HPDE6-E6E7 (cell line): ENCODE measurements around the gene RAB4B.
"Not testable (repeated sequence)": the region's sequence is repeated elsewhere in the genome, so short reads cannot be mapped to it uniquely, and the experiment has no call there.

Experiments used
- DNase-seq: peaks from one replicate; pipeline ENCODE4 v3.0.0; 2011; ENCODE audit warnings: missing footprints; ENCODE audit errors: extremely low spot score

The RAB4B gene, protein sequence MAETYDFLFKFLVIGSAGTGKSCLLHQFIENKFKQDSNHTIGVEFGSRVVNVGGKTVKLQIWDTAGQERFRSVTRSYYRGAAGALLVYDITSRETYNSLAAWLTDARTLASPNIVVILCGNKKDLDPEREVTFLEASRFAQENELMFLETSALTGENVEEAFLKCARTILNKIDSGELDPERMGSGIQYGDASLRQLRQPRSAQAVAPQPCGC

DNA sequence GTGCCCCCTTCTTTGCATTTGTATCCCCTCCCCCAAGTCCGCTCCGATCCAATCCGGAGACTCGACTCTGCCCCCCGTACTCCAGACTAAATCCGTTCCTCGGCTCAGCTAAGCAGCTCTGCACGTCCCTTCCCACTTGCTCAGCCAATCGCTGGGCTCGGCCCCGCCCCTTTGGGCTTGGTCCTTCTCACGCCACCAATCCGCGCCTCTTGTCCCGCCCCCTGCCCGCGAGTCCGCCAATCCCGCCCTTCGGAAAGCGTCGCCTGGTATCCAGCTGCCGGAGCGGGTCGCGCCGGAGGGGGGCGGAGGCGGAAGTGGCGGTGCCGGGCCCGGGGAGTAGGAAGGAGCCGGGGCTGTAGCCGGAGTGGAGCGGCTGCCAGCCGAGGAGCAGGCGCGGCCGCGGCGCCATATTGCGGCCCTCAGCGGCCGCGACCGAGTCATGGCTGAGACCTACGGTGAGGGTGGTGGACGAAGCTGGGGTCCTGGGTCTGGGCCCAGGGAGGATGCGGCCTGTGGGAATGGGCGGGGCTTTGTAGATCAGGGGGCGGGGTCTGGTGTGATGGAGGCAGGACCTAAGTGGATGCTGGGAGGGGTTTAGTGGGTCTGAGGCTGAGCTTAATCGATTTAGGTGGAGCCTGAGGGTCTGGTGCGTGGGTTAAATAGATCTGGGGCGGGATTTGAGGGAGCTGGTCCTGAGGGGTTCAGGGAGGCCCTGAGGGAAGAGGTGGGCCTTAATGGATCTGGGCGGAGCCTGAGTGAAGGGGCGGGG lies at the start of gene RAB4B:
Gene RAB4B, plus strand, starts transcription at position 311 of the 769 bp plus-strand sequence. Its CDS starts 129 bp downstream, at position 440.
- peak; percentile 96 for DNase-seq

DNA sequence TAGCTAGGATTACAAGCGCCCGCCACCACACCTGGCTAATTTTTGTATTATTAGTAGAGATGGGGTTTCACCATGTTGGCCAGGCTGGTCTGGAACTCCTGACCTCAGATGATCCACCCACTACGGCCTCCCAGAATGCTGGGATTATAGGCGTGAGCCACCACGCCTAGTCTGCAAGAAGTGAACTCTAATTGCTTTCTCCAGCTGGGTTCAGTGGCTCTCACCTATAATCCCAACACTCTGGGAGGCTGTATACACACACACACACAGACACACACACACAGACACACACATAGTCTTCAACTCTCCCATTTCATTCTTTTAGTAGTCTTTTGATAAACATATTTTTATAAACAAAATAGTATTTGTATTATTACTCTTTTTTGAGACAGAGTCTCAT lies 48.0 kb upstream of the RAB4B start:
- not testable (repeated sequence) for DNase-seq

GRCh38 chr19:40732304-40732703 lies 45.7 kb upstream of the RAB4B start:
- DNase-seq = not testable (repeated sequence)

DNA sequence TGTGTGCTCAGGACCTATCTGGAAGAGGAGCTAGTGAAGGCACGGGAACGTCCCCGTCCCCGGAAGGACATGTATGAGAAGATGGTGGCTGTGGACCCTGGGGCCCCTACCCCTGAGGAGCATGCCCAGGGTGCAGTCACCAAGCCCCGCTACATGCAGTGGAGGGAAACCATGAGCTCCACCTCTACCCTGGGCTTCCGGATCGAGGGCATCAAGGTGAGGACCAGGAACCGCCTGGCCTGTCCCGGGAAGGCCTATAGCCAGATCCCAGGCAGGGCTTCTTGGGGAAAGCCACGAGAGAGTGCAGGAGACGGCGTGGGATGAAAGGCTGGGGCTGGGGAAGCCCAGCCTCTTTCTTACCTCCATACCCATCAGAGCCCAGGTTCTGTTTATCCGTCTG lies 44.9 kb upstream of the RAB4B start:
- no peak for DNase-seq

- DNase-seq = no peak
Measured at GRCh38 chr19:40735013-40735771, 42.9 kb upstream of the RAB4B start.

DNA sequence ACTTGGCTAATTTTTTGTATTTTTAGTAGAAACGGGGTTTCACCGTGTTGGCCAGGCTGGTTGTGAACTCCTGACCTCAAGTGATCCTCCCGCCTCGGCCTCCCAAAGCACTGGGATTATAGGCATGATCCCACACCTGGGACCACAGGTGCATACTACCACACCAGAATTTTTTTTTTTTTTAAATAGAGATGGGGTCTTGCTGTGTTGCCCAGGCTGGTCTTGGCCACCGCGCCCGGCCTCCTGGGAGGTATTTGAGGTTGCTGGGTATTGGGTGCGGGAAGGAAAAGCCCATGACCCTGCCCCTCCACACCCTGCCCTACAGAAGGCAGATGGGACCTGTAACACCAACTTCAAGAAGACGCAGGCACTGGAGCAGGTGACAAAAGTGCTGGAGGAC lies 41.4 kb upstream of the RAB4B start:
- no peak for DNase-seq

DNA sequence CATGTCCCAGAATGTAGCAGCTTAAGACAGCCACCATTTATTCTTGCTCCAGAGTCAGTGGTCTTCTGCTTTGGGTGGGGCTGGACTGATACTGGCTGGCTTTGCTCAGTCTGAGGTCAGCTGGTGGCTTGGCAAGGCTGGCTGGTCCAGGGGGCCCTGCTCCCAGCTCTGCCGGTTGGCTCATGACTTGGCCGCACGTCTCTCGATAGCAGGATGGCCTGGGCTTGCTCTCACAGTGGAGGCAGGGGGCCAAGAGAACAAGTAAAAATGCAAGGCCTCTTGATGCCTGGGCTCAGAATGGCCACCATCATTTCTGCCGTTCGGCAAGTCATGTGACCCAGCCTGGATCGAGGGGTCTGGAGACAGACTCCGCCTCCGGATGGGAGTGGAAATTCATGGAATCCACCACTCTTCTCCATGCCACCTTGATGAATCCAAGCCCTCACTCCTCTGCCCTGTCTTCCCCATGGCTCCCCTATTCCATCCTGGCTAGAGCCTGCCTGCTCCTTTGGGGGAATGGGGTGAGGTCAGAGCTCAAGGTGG lies 40.9 kb upstream of the RAB4B start:
- no peak for DNase-seq

GRCh38 chr19:40739030-40739839 lies 38.8 kb upstream of the RAB4B start:
- DNase-seq = no peak

DNA sequence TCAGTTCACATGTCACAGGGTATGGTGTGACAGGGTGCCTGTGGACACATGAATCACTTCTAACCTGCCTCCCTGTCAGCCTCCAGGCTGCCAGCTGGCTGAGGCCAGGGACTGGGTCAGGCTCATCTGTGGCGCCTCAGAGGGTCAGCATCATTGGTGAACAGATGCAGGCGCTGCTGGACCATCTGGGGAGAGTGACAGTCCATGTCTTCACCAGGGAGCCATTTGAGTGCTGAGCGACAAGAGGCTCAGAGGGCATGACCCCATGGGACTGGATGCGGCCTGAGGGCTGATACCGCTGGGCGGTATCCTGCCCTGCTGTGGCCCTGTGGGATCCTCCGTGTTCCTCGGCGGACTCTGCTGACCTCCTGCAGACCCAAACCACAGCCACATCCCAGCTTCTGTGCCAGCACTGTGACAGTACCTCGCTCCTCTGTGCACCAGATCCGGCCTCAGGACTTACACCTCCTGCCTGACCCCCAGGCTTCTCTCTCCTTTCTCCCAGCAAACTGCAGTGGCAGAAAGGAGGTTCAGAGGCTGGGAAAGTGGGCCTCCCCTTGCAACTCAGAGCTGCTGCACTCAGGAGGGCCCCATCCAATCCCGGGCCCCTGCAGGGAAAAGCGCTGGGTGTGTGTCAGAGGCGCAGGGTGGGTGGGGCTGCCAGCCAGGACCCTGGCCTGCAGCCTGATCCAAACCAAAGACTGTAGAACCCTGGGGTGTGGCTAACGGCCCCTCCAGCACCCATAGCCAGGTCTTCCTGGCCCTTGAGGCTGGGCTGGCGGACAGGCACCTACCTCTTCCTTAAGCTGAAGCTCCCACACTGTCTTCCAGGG lies 38.0 kb upstream of the RAB4B start:
- no peak for DNase-seq

DNA sequence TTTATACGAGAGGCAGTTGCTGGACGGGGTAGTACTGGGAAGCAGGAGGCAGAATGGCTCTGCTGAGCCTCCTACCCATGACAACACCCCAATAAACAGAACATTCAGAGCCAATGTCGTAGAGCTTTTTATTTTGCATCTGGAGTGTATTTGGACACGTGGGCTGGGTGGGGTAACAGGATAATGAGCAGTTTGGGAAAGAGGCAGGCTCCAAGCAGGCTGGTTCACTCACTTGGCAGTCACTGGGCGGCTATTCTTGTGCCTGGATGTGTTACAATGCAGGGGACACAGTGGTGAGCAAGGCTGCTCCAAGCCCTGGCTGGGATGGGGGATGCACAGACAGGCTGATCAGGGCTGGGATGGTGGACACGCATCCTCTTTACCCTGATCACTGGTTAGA lies 37.3 kb upstream of the RAB4B start:
- DNase-seq = no peak

- no peak for DNase-seq
Measured at GRCh38 chr19:40741527-40742390, 36.3 kb upstream of the RAB4B start.

DNA sequence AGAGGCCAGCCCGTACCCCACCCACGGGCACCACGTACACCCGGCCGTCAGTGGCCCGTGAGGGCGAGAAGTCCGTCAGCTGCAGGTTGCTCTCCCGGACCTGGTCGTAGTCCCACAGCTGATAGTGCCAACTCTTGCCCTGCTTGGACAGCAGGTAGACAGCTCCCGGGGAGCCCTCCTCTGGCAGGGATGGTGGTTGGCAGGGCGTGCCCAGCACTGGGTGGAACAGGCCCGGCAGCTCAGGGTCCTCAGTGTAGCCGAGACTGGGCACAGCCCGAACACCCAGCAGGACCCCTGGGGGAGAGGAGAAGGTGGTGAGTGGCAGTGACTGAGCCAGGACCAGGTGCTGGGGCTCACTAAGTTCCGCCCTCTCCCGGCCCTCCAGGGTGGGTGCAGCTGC lies 35.6 kb upstream of the RAB4B start:
- DNase-seq = no peak

DNA sequence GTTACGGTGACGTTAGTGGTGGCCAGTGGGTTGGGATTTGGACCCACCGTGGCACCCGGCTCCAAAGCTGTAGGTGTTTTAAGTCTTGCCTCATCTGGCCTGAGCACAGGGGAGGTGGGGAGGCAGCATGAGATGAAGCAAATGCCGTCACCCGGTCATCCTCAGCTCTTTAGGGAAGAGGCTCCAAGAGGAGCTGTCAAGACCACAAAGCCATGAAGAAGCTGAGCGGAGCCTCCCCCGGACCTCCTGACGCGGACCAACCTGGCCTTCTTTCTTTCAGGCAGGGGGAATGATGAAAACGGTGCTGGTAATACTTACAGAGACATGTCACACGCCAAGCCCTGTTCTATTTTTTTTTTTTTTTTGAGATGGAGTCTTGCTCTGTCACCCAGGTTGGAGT lies 35.2 kb upstream of the RAB4B start:
- no peak for DNase-seq

- DNase-seq = no peak
Measured at GRCh38 chr19:40743926-40744325, 34.1 kb upstream of the RAB4B start.

DNA sequence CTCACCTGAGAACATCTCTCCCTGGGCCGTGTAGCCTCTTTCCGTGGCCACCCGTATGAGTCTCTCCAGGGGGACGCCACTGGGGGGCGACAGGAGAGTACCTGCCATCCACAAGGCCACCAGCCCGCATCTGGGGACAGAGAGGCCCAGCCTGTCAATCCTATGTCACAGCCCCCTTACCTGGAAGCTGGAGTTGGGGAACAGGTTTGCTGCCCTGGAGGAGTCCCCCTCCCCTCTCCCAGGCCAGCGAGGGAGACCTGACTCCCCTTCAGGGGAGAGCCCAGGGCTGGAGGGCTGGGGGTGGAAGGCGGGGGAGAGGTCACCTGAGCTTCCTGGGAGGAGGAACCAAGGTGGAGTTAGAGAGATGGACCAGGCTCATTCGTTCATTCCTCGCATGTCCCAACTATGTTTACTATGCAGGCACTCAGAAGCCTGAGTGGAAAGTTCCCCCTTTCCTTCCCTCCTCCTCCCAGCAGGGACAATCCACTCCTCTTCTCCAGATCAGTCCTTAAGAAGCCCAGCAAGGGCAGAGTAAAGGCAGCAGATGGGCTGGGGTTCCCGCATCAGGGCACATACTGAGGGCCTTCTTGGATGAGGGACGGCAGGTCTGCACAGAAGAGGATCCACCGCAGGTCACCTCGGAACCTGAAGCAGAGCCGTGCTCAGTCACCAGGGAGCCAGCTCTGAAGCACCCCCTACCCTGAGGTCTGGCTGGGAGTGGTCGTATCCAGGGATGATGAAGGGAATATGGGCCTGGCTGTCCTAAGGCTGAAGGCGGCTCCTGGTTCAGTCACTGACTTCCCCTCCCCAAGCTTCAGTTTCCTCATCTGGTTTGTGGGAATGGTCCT lies 33.3 kb upstream of the RAB4B start:
- no peak for DNase-seq

- no peak for DNase-seq
Measured at GRCh38 chr19:40745402-40745780, 32.7 kb upstream of the RAB4B start.

DNA sequence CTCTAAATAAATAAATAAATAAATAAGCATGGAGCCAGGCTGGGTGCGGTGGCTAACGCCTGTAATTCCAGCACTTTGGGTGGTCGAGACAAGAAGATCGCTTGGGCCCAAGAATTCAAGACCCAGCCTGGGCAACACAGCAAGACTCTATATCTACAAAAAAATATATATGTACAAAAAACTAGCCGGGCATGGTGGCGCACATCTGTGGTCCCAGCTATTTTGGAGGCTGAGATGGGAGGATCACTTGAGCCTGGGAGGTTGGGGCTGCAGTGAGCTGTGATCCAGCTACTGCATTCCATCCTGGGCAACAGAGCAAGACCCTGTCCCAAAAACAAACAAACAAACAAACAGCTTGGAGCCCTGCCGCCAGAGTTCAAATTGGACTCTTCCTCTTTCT lies 30.5 kb upstream of the RAB4B start:
- no peak for DNase-seq

DNA sequence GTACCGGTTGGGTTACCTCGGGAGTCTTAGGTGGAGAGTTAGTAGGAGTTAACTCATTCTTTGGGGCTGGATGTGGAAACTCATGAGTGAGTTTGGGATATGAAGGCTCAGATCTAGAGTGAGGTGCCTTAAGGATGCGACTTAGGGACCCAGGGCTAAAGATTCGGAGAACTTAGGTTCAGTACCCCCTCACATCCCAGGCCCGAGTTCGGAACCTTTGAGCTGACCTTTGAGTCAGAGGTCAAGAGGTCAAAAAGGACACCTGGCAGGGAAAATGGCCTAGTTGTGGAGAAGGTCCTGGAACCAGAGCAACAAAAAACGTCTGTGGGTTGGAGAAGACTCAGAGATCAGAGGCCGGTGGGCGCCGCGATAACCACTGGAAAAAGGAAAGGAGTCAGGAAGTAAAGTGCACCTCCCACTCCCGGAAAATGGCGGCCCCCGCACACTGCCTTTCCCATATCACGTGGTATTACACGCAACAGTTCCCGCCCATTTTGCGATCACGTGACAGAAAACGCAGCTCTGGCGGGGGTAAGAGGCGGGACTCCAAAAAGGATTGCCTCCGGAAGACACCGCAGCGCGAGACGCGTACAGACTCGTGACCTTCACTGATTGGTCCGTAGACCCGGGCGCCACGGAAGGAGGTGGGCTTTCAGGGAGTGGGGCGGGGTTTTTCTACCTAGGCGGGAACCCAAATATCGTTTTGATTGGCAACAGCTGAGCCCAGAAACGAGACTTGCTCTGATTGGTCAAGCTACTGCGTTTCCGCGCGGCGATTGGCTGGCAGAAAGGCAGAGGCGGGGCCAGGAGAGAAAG lies 27.8 kb upstream of the RAB4B start, which contains the start of gene ACTMAP:
Gene ACTMAP, minus strand, starts transcription at position 420 of the 816 bp plus-strand sequence. CDS start 674 bp downstream, outside the sequence.
- peak; percentile 99 for DNase-seq
